WERI-Rb-1 (cell line): ENCODE results near the gene FERMT2.

Source experiments
- DNase-seq: peaks from one replicate; pipeline ENCODE4 v3.0.0-alpha.2; 2020
- H3K27ac ChIP-seq: fragments of 250-450 bp; sonication (Bioruptor Pico); 2 replicates; pipeline ENCODE4 v1.5.1; 2020; ENCODE audit warnings: mild to moderate bottlenecking, moderate library complexity
- H3K27me3 ChIP-seq: fragments of 250-450 bp; sonication (Bioruptor Pico); 2 replicates; pipeline ENCODE4 v1.5.1; 2021; ENCODE audit warnings: mild to moderate bottlenecking, low read depth, moderate library complexity; ENCODE audit not compliant: insufficient read depth, severe bottlenecking
- H3K36me3 ChIP-seq: fragments of 250-450 bp; sonication (Bioruptor Pico); 2 replicates; pipeline ENCODE4 v1.5.1; 2020; ENCODE audit warnings: mild to moderate bottlenecking, moderate library complexity
- H3K4me3 ChIP-seq: 2 replicates; pipeline ENCODE4 v1.5.1; 2011; ENCODE audit warnings: low read depth, mild to moderate bottlenecking, control low read depth, low read length
- H3K9me3 ChIP-seq: fragments of 250-450 bp; sonication (Bioruptor Pico); 2 replicates; pipeline ENCODE4 v1.5.1; 2021; ENCODE audit warnings: mild to moderate bottlenecking, moderate library complexity; ENCODE audit not compliant: severe bottlenecking
- TF ChIP-seq, protein P1 (sequence below): IDR thresholded peaks from 2 replicates; pipeline ENCODE4 v1.5.1; 2011; ENCODE audit warnings: low read depth, mild to moderate bottlenecking, control low read depth, inconsistent platforms, low read length

The FERMT2 gene

DNA sequence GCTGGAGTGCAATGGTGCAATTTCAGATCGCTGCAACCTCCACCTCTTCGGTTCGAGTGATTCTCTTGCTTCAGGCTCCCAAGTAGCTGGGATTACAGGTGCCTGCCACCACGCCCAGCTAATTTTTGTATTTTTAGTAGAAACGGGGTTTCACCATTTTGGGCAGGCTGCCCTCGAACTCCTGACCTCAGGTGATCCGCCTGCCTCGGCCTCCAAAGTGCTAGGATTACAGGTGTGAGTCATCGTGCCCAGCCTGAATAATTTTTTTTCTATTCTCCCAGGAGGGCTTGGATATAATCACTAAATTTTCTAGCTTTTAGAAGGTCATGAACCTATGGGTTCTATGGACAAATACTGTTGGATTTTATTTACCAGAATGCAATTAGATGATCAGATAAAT is 114.8 kb downstream of the FERMT2 start:
- no peak for DNase-seq

DNA sequence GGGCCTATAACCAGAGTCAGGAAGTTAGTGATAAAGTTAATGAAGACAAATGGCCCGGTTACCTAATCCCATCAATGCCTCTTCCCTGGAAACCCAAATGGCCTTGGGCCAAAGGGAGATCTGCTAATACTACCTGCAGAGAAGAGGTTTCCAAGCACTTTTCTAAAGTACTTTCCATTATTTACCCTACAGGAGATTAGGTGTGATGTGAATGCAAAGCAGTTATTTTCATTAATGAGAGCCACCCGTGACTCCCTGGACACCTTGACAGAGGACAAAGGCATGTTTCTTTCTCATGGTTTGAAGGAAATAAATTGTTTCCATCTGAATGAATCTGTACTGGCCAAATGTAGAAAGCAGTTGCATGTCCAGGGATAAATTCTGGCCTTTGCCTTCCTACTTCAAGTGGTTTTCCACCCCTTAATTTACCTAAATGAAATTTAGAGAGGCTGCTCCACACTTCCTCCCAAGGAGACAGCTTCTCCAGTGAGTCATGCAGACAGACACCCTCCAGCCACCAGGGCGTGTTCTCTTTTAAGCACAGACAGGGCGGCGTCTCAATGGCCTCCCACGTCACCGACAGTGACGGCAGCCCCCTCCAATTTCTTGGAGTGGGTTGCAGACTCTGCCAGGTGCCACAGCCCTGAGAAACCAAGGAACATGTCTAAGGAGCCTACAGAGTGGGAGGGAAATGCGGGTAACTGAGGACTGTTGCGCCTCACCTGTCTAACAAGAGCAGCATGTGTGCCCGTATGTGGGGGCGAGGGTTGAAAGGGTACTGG is 115.5 kb downstream of the FERMT2 start:
- TF ChIP-seq, protein P1, sequence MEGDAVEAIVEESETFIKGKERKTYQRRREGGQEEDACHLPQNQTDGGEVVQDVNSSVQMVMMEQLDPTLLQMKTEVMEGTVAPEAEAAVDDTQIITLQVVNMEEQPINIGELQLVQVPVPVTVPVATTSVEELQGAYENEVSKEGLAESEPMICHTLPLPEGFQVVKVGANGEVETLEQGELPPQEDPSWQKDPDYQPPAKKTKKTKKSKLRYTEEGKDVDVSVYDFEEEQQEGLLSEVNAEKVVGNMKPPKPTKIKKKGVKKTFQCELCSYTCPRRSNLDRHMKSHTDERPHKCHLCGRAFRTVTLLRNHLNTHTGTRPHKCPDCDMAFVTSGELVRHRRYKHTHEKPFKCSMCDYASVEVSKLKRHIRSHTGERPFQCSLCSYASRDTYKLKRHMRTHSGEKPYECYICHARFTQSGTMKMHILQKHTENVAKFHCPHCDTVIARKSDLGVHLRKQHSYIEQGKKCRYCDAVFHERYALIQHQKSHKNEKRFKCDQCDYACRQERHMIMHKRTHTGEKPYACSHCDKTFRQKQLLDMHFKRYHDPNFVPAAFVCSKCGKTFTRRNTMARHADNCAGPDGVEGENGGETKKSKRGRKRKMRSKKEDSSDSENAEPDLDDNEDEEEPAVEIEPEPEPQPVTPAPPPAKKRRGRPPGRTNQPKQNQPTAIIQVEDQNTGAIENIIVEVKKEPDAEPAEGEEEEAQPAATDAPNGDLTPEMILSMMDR, result no peak
- Histone ChIP-seq H3K4me3 (no peak overlapping the region), H3K27me3 (no peaks in the 10 kb centered on the region), H3K27ac (no peak overlapping the region), H3K36me3 (no peaks in the 10 kb centered on the region), H3K9me3 (no peaks in the 10 kb centered on the region)
- peak; percentile 53 for DNase-seq

More for the DNA sequence above, 114.8 kb downstream of the FERMT2 start:
- TF ChIP-seq, protein P1, result no peak
- Histone ChIP-seq H3K27me3 (no peaks in the 10 kb centered on the region), H3K36me3 (no peaks in the 10 kb centered on the region), H3K9me3 (no peaks in the 10 kb centered on the region), H3K4me3 (no peak overlapping the region), H3K27ac (no peak overlapping the region)

DNA sequence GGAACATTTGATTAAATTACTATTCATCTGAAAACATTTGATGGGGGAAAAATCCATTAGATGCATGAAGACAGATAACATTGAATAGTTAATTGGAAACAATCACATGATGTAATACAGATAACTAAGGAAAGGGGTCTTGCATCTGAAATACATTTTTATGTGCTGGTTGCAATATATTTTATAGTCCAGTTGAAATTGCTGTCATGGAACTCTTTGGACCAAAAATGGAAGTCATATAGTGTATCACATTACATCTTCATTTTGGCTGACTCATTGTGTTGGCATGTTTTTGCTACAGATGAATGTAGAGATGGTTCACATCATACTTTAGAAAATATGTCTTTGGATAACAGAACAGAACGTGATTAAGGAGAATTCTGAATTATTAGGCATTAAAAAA is 116.4 kb downstream of the FERMT2 start:
- no peaks in the 10 kb centered on the region for H3K27me3 ChIP-seq
- no peak overlapping the region for H3K4me3 ChIP-seq
- no peaks in the 10 kb centered on the region for H3K36me3 ChIP-seq
- no peak overlapping the region for H3K27ac ChIP-seq
- no peaks in the 10 kb centered on the region for H3K9me3 ChIP-seq
- TF ChIP-seq, protein P1, result no peak
- no peak for DNase-seq

DNA sequence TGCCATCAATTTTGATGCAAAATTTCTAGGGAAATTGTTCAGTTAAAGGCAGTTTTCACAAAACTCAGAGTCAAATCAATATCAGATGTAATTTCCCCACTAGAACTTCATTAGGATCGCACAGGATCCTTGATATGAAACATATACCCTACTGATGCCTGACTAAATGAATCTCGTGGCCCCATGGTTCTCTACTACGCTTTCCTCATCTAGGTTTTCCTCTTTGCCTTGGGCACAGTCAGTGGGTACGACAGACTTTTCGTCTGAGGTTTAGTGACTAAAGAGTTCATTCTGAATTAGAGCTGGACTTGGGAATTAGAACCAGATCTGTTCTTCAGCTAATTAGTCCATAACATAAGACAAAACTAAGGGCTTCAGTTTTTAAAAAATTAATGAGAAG is 117.0 kb downstream of the FERMT2 start:
- Histone ChIP-seq H3K27me3 (no peaks in the 10 kb centered on the region), H3K9me3 (no peaks in the 10 kb centered on the region), H3K36me3 (no peaks in the 10 kb centered on the region), H3K27ac (no peak overlapping the region), H3K4me3 (no peak overlapping the region)
- TF ChIP-seq, protein P1, result no peak
- no peak for DNase-seq

DNA sequence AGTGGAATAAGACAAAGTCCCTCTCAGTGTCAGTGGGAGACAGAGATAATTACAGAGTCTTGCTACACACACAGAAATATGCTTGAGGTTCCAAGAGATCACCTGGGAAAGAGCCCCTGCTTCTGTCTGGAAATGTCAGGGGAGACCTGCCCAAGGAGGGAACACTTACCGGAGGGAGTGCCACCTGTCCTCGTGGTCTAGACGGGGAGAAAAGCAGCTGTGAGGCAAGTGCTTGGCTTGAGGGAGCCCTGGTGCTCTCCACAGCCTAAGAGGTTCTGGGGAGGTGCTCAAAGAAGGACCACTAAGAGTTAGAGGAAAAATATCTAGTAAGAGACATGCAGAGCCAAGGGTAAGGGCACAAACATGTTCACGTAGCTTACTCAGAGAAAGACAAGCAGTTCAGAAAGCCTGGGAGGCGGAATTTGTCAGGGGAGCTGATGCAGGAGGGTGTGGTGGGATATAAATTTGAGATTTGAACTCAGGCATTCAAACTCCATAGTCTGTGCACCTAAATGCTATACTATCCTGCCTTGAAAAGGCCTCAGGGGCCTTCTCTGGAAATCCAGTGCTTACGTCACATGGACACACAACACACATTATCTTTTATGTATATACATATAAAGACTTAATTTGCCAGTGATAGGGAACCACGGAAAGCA is 121.2 kb downstream of the FERMT2 start:
- Histone ChIP-seq H3K9me3 (no peaks in the 10 kb centered on the region), H3K36me3 (no peaks in the 10 kb centered on the region), H3K27ac (no peak overlapping the region), H3K27me3 (no peaks in the 10 kb centered on the region), H3K4me3 (no peak overlapping the region)
- no peak for DNase-seq
- TF ChIP-seq, protein P1, result no peak
